SKM-1 treated with dmso at 0.1 percent for 144 hours (cell line): ENCODE data around the gene PLCG2.
A peak's percentile ranks its signal among the peaks of the same experiment; 100 is the strongest.
"Not testable (repeated sequence)": the region's sequence is repeated elsewhere in the genome, so short reads cannot be mapped to it uniquely, and the experiment has no call there.

ENCODE experiments used
- DNase-seq: peaks from one replicate; lab custom pipeline; 2025; ENCODE audit not compliant: unreplicated experiment; lab: John Stamatoyannopoulos, UW

The PLCG2 gene

DNA sequence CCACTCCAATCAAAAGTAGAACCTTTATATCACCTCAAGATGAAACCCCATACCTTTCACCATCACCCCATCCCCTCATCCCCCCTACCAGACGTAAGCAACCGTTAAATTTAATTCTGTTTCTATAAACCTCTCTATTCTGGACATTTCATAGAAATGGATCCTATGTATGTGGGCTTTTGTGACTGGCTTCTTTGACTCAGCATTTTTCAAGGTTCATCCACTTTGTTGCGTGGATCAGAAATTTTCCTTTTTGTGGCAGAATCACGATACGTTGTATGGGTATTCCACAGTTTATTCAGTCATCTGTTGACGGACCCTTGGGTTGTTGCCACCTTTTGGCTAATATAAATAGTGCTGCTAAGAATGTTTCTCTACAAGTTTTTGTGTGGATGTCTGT lies 8.6 kb downstream of the PLCG2 start:
- DNase-seq, result no peak

DNA sequence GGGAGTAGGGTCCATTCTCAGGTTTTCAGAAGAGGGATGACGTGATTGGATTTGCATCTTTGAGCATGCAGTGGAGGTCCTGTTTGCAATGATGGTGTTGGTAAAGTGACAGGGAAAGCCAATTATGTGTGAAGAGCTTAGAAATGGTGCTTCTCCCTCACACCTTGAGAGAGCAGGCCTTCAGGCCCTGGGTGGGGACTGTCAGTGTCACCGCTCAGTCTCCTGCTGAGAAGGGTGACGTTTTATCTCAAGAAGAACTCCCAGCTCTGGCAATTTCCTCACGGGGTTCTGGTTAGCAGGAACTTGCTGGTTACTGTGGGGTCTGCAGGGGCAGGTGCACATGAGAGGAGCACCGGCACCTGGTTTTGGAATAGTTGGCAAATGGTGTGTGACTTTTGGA lies 11.2 kb downstream of the PLCG2 start:
- no peak for DNase-seq

DNA sequence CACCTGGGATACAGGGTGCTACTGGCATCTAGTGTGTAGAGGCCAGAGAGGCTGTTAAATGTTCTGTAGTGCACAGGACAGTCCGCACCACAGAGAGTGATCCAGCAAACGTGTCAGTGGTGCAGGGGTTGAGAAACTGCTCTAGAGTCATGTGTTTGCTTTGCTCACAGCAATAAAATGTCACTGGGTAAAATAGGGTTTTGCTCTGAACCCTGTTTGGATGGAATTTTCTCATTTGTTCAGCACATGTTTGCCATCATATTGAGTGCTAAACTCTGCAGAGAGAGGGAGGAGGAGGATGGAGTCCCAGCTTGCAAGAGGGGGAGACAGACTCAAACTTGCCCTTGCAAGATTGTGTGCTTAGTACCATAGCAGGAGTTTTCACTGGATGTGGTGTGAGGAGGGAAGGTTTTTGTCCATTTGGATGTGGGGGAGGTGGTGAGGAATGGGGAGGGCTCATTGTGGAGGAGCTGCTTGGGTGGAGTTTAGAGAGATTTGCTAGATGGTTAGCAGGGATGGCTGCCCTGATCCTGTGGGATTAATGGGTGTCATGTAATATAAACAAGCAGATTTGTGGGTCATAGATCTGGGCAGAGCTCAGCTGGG lies 11.8 kb downstream of the PLCG2 start:
- no peak for DNase-seq

DNA sequence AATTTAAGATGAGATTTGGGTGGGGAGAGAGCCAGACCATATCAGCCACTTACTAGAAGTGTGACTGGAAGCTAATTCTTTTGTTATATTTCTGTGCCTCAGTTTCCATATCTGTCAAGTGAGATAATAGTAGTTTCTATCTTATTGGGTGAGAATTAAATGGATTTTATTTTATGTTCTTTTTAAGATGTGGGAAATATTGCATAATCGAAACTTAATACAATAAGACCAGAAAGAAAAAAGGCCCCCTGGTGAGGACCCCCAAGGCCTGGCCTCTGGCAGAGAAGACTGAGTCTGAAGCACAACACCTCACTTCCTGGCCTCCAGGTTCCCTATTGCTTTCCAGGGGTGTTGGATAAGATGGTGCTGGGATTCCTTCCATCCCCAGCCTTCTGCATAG lies 13.7 kb downstream of the PLCG2 start:
- no peak for DNase-seq

DNA sequence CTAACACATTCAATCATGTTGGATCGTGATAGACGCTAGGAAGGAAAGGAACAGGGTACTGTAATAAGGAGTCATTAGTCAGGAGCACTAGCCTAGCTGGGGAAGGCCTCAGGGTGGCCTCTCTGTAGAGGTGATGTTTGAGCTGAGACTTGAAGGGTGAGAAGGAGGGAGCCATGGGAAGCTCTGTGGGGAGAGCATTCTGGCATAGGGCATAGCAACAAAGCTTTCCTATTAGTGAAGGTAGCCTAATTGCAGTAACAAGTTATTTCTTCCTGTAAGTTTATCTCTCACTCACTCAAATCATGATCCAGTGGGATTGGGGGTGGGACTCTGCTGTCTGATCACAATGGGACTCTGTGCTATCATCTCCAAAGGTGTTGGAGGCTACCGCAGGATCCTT lies 16.1 kb downstream of the PLCG2 start:
- no peak for DNase-seq

DNA sequence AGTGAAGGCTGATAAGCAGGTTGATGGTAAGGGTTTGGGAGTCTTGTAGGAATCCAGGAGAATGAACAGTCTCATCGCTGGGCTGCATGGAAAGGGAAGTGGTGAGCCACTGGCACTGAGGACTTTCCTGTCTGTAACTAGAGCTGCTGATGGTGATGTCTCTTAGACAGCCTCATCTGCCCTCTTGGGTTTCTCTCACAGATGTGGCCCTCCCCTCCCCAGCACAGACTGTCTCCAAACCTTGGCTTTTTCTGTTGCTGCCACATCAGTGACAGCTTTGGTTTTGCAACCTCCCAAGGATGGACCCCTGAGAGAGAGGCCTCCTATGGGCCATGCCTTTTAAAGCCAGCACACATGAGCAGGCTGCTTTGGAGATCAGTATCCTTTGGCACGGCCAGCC lies 16.9 kb downstream of the PLCG2 start:
- DNase-seq, result peak; percentile 44

DNA sequence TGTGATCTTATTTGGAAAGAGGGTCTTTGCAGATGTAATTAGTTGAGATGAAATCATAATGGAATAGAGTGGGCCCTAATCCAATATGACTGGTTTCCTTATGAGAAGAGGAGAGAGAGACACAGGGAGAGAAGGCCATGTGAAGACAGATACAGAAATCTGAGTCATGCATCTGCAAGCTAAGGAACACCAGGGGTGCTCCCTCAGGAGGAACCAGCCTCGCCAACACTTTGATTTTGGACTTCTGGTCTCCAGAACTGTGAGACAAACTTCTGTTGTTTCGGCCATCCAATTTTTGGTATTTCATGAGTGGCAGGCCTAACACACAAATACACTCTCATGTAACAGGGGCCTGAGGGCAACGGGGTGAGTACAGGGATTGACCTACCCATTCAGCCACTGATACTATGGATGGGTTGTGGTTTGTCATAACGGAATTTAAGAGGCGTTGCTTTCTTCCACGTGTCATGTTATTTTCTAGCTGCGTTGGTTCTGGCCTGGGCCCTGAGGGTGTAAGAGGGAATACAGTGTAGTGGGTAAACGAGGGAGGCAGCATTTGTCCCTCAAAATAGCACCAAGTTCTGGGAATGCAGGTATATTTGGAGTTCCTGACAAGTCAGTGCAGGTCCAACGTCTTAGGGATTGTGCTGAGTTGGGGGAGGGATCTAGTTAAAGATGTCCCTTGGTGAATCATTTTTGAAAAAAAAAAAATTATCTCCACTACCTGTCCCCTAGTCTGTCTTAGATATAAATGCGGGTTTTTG lies 17.7 kb downstream of the PLCG2 start:
- DNase-seq, result no peak

DNA sequence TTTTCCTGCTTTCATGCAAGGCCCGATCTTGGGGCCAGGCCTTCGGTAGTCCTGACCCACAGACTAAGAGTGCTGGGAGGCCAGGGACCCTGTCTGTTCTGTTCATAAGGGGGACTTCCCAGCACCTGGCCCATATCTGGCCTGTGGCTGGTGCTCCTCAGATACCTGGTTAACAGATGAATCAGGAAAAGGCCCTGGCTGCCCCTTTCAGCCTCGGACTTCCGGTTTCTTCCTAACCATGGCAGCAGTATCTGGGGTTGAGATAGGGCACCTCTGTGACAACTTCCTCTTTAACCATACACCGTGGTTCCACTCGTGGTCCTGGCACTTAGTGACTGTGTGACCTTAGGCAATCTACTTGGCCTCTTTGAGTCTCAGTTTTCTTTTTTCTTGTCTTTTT lies 18.4 kb downstream of the PLCG2 start:
- peak; percentile 71 for DNase-seq

DNA sequence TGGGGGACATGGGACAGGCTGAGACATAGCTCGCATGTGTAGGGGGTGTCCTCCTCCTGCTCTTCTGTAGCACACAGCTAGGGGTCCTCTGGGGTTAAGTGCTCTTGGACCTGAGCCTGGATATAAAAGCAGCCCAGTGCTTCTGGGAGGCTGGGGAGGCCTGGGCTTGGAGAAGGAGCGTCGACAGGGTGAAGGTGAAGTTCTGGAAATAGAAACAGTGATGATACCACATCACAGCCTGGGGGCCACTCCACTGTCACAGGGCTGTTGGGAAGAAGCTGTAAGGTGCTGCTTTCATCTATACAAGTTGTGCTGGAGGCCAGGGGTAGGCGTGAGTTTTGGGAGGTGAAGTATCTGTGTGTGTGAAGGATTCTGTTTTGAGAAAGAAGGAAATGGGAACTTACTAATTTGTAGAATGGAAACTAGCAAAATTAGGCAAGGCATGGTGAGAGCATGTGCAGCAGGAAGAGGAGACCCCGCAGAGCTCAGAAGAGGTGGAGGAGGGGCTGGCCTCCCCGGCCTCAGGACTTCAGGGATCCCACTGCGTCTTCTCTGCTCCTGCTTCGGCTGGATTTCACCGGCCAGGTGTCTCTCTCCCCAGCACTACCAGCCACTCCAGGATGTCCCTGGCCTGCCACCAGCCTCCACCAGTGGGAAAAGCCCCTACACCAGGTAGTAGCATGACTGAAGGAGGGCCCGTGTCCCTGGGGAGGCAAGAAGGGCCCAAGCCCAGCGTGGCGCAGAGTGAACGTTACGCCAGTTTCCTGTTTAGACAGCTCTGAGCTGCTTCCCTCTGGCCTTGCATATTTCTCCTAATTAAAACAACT lies 19.4 kb downstream of the PLCG2 start:
- DNase-seq, result peak; percentile 87

DNA sequence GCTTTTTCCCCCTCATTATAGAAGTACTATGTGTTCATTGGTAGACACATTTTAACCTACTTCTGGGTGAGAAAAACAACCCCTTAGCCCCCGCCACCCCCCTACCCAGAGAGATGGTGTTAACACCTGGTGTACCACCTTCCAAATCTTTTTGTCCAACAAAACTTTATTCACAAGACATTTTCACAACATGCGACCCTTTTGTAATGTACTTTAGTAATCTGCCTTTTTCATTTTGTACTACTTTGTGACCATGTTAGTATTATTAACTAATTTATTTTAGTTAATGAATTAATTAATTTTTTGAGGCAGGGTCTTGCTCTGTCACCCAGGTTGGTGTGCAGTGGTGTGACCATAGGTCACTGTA lies 20.0 kb downstream of the PLCG2 start:
- DNase-seq, result no peak

DNA sequence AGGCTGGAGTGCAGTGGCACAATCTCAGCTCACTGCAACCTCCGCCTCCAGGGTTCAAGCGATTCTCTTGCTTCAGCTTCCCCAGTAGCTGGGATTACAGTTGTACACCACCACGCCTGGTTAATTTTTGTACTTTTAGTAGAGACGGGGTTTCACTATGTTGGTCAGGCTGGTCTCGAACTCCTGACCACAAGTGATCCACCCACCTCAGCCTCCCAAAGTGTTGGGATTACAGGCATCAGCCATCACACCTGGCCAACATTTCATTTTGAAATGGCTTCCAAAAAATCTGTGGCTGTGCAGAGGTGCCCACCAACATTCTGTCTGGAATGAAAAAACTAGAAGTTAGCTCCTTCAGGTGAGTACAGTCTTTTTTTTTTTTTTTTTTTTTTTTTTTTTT lies 22.6 kb downstream of the PLCG2 start:
- DNase-seq, result not testable (repeated sequence)

DNA sequence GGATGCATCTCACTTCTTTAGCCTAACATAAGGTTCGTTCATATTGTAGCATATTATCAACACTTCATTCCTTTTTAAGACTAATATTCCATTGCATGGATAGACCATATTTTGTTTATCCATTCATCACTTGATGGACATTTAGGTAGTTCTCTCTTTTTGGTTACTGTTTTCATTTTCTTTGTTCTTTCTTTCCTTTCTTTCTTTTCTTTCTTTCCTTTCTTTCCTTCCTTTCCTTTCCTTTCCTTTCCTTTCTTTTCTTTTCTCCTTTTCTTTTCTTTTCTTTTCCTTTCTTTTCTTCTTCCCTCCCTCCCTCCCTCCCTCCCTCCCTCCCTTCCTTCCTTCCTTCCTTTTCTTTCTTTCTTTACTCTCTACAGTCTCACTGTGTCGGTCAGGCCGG lies 24.2 kb downstream of the PLCG2 start:
- no peak for DNase-seq

DNA sequence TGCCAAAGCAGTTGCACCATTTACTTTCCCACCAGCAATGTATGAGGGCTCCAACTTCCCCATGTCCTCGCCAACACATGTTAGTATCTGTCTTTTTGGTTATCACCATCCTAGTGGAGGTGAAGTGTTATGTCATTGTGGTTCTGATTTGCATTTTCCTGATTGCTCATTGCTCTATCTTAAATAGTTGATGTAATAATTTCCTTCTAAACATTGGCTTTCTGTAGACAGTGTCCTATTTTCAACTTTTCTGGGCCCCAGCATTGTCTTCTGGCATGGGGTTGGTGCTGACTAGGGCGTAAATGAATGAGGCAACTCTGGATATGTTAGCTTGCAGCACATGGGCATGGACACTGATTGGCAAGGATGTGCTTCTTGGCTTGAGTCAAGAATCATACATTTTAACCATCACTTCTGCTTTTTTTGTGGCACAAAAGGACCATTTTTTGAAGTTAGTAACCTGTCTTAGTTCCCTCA lies 25.1 kb downstream of the PLCG2 start:
- peak; percentile 55 for DNase-seq

DNA sequence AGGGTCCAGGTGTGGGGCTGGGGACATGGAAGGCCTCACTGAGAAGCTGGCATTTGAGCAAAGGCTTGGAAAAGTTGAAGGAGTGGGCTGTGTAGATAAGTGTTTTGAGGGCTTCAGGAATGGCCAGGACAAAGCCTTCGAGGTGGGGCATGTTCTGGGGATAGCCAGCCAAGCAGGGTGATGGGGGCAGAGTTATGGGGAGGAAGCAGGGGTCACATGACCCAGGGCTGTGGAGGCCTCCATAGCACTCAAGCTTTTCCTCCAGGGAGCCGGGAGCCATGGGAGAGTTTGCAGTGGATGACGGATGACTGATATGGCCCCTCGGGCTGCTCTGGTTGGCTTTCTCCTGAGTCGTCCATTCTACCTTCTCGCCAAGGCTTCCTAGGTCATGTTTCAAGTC lies 27.6 kb downstream of the PLCG2 start:
- DNase-seq, result no peak

DNA sequence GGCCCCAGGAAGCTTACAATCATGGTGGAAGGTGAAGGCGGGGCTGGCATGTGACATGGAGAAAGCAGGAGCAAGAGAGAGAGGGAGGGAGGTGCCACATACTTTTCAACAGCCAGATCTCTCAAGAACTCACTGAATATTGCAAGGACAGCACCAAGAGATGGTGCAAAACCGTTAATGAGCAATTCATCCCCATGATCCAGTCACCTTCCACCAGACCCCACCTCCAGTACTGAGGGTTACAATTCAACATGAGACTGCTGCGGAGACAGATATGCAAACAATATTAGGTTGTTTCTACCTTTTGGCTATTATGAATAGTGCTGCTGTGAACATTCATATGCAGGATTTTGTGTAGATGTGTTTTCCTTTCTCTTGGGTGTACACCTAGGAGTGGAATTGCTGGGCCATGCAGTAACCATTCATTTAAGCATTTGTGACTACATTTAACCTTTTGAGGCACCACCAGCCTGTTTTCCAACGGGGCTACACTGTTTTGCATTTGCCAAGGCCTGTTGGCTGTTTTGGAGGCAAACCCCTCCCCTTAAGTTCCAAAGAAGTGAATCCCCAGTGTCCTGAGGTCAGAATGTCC lies 28.8 kb downstream of the PLCG2 start:
- no peak for DNase-seq

DNA sequence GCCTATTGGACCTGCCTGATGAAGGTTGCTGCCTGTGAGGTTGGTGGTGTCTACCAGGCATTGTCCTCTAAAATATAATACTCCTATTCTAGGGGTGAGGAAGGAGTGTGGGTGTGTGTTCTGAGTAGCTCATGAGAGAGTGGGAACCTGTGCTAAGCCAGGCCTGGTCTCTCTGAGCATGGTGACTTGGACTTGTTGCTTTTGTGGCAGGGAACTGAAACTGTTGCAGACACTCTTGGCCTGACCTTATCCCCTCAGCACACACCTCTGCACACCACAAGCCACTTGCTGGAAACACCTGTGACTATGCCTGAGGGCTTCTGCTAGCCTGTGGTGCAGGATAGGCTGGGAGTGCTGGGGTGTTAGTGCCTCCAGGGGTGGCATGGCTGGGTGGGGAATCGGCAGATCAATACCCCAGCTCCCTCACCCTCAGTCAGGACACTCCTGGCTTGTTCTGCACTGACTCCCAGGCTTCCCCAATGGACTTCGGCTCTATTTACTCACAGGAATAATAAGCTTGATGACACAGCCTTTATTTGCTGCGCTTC lies 29.9 kb downstream of the PLCG2 start:
- DNase-seq, result no peak

DNA sequence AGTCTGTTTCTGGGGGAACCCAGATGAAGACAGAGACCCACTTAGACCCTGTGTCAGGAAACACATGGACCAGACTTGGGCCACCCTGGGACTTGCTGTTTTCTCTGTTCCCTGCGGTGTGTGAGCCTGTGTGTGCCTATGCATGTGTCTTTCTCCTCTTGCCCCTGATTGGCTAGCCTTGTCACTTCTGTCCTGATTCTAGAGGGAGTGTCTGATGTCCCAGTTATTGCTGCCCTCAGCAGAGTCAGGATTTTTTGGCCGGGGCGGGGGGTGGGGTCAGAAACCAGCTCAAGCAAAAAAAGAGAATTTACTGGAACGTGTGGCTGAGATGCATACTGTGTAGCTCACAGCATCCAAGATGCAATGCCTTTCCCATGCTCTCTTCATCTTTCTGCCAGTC lies 30.5 kb downstream of the PLCG2 start:
- no peak for DNase-seq

DNA sequence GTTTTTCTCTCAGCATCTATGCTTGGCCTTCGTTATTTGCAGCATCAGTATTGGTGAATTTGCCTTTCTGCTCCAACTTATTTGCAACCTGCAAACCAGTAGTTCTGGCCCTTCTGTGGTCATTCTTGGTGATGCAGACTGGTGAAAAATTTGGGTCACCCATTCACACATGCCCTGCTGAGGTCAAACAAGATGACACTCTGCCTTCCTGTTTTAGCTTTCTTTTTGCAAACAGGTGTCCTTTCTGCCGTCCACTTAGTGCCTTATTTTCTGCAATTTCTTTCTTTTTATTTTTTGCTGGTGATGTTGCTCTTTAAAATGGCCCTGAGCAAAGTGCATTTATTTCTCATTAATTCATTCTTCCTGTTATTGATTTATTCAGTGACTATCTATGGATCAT lies 31.3 kb downstream of the PLCG2 start:
- no peak for DNase-seq

DNA sequence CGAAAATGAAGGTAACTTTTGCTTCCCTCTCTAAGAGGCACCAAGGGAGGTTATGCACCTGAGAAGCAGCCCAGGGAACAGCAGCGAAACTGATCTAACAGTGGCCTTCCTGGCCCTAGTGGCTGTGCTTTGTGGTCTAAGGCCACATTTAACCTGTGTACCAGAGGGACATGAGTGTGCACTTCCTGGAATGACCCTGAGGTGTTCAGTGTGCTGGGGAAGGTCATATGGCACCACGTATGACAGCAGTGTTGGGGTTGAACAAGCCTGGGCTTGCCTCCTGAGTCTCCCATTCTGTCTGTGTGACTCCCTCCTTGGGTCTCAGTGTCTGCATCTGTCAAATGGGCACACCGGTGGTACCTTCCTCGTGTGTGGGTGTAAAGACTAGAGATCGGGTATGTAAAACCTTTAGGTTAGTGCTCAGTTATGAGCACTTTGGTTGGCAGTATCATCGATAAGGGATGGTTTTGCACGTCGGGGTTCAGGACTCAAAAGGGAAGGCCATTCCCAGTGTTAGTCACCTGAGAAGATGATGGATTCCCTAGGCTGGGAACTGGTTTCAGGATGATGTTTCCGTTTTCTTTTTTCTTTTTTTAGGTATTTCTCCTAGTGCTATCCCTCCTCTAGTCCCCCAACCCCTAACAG lies 31.9 kb downstream of the PLCG2 start:
- no peak for DNase-seq

DNA sequence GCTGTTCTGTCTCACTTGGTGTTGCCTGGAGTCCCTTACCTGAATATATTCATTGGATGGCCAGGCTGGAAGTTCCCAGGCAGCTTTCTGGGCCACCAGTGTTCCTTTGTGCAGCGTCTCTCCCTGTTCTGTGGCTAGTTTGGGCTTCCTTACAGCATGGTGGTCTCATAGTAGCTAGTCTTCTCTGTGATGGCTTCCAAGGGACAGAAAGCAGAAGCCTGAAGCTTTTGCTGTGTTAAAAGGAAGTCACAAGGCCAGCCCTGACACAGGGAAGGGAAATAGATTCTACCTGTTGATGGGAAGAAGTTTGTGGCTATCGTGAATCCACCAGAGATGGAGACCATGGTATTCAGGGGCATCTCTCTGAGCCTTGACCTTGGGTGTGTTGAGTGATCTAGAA lies 34.6 kb downstream of the PLCG2 start:
- peak; percentile 18 for DNase-seq
